AG10803 (cell line): Measurements from ENCODE around the gene RAD51B.
A peak's percentile ranks its signal among the peaks of the same experiment; 100 is the strongest.

ENCODE experiments used
- DNase-seq: peaks from one replicate; pipeline ENCODE4 v3.0.0; 2010; ENCODE audit warnings: low read depth
- H3K4me3 ChIP-seq: 2 replicates; pipeline ENCODE4 v1.5.1; 2011; ENCODE audit warnings: mild to moderate bottlenecking, low read length, control low read depth
- CTCF ChIP-seq: conservative IDR thresholded peaks from 2 replicates; pipeline ENCODE4 v1.5.1; 2011; ENCODE audit warnings: mild to moderate bottlenecking, low read length, control low read depth, inconsistent platforms

Gene RAD51B

GRCh38 chr14:68402525-68403101 is 583.0 kb downstream of the RAD51B start:
- TF ChIP-seq CTCF: no peak
- DNase-seq: no peak
- no peak overlapping the region for H3K4me3 ChIP-seq

DNA sequence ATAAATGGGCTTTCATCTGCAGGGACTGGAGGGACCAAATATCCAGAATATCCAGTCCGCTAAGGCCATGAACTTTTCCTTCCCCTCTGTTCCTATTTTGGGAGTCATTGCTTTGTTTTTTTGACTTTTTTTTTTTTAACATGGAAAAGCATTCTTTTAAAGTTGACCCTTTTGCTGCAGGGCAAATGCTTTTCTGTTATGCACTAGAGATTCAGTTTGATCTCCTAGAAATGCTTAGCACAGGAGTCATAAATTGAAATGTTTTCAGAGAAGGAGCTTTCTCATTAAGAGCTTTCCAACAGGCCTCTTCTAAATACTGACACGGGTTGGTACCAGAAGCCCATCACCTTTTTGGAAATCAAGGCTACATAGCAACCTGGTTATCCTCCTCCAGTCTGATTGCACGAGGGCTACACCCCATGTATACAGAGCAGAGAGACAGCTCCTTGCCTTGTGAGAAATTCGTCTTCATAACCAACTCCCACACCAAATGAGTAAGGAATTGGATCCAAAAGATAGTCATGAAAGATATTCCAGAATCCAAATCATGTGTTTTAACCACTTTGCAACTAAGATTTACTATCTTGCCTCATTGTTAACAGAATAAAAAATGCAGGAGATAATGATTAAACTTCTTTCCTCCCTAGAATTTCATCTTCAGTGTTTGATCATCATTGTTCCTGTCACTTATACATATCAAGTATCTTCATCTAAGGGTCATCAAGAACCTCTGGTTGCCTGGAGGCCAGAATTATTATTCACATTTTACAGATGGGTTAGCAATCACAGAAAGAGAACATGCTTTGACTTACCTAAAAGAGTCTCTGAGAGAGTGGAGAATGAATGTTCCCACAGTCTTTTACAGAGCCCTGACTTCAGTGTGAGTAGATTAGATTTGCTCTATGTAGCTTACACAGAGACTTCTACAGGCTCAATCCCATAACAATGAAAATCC is 583.9 kb downstream of the RAD51B start:
- peak; percentile 64 for DNase-seq
- TF ChIP-seq CTCF: no peak
- no peak overlapping the region for H3K4me3 ChIP-seq

- H3K4me3 ChIP-seq: no peak overlapping the region
- no peak for DNase-seq
- TF ChIP-seq CTCF: no peak
Observed at GRCh38 chr14:68404146-68404527, 584.6 kb downstream of the RAD51B start.

DNA sequence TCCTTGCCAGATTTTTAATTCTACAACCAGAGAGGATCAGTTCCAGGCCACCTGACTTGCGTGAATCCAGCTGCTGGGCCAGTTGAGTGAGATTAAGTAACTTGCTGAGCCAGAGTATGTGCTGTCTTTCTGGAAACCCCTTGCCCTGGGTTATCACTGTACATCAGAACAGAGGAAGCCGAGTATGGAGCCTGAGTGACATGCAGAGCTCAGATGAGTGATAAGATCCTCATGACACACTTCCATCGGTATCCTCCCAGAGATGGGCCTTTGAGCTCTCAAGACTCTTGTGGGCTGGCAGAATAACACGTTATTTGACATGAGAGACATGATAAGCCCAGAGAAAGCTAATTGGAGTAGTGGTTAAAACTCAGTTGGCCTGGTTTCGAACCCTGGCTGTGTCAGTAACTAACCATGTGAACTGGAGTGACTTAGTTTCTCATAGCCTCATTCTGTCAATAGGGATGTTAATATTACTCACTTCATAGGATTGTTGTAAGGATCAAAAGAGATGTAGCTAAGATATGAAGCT is 585.1 kb downstream of the RAD51B start:
- no peak overlapping the region for H3K4me3 ChIP-seq
- TF ChIP-seq CTCF: no peak
- DNase-seq: no peak

DNA sequence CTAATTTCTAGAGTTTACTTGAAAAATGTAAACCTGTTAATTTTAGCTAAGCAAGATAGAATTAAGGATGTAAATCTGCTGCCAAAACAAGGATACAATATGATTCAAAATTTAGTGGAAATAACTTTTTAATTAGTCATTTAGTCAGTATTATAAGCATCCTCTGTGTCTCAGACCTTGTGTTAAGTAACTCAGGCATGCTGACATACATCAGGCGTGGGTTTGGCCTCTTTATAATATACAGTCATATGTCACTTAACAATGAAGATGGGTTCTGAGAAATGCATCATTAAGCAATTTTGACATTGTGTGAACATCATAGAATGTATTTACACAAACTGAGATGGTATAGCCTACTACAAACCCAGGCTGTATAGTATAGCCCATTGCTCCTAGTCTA is 586.4 kb downstream of the RAD51B start:
- TF ChIP-seq CTCF: no peak
- peak; percentile 88 for DNase-seq

DNA sequence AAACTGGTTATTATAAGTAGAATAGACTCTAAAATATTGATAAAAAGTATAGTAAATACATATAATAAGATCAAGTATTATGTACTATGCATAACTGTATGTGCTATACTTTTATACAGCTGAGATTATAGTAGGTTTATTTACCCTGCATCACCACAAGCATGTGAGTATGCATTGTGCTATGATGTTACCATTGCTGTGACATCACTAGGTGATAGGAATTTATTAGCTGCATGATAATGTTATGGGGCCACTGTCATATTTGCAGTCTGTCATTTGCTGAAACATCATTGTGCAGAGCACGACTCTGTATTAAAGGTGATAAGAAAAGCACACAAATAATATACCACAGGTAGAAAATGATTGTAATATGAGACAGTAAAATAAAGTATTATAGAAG is 587.7 kb downstream of the RAD51B start:
- TF ChIP-seq CTCF: no peak
- no peak overlapping the region for H3K4me3 ChIP-seq
- no peak for DNase-seq

More for the DNA sequence above, 586.4 kb downstream of the RAD51B start:
- H3K4me3 ChIP-seq: no peak overlapping the region
